Right ventricle myocardium superior (tissue), 1 donor: ENCODE measurements around the gene GALNS. TPM values are rescaled to one million over a fixed set of nuclear protein-coding genes. Genes with fewer than 3 reads are reported as not detected.
"Not testable (repeated sequence)": the region's sequence is repeated elsewhere in the genome, so short reads cannot be mapped to it uniquely, and the experiment has no call there.

Experiments
- ATAC-seq: fragments of 200-7000 bp; cut with Tn5 transposase; one replicate; pipeline ENCODE4 v1.9.1; 2020; ENCODE audit warnings: mild to moderate bottlenecking; ENCODE audit not compliant: poor library complexity
- DNase-seq: peaks from one replicate; pipeline ENCODE4 v3.0.0-alpha.2; 2020
- intact Hi-C: fragments of 100-400 bp; cut with DNase I; formaldehyde crosslinking; loops from one replicate; pipeline ENCODE4 v1.11.2; 2022
- total RNA-seq: library from RNA; stranded (reverse); fragmentation: NEBNext Ultra II Directional; extraction: Animal tissue kit (Norgen Biotek cat#: 25700); gene quantifications from one replicate; pipeline ENCODE4 v1.2.1, GENCODE V29; 2021
- donor health status: DM: no; HTN: yes; CAD: no; lungs with severe emphysema.

The GALNS gene
- total RNA-seq, 1 donor from 2014 or later: 15.9 TPM

- intact Hi-C loops: no loop called here
- no peak for ATAC-seq
- DNase-seq: no peak
These were observed 52.6 kb downstream of the GALNS start for GRCh38 chr16:88804173-88804551.

DNA sequence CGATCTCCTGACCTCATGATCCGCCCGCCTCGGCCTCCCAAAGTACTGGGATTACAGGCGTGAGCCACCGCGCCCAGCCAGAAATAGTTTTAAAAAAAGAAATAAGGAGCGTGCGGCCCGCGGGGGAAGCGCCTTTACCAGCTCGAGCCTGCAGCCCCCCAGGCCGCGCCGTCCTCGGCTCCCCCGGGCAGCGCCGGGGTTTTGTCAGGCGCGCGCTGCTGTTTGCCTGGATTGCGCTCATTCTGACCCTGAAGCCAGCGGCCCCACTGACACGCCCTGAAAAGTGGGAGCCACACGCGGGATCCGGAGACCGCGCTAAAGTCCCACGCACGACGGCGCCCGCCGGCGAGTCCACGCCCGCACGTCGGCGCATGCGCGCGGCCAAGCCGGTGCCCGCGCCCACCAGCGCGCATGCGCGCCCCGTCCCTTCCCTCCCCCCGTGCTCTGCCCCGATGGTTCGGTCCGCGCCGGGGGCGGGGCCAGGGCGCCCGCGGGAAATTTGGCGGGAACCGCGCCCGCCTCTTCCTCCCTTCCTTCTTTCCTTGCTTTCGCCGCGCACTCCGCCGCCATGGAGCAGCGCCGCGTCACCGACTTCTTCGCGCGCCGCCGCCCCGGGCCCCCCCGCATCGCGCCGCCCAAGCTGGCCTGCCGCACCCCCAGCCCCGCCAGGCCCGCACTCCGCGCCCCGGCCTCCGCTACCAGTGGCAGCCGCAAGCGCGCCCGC lies 53.3 kb downstream of the GALNS start, which contains the start of gene CDT1:
Gene CDT1 (plus strand): TSS at position 526 of the 724 bp plus-strand sequence. CDS start 43 bp downstream, at position 569.
- DNase-seq (peak; percentile 89), ATAC-seq (peak; percentile 84)
- intact Hi-C loops: no loop called here

DNA sequence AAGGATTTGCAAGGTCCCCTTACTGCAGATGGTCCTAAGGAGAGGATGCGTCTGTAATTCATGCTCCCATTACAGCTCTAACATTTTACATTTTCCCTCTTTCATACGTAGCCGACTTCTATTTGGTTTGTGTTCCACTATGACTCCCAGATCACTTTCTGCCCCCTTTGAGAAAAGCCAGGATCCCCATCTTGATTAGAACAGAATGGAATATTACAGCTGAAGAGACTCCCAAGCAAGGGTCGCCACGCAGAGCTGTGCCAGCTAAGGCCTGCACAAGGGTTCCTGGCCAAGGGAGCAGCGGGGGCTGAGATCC lies 56.5 kb downstream of the GALNS start:
- DNase-seq: no peak
- intact Hi-C loops: no loop called here
- no peak for ATAC-seq

DNA sequence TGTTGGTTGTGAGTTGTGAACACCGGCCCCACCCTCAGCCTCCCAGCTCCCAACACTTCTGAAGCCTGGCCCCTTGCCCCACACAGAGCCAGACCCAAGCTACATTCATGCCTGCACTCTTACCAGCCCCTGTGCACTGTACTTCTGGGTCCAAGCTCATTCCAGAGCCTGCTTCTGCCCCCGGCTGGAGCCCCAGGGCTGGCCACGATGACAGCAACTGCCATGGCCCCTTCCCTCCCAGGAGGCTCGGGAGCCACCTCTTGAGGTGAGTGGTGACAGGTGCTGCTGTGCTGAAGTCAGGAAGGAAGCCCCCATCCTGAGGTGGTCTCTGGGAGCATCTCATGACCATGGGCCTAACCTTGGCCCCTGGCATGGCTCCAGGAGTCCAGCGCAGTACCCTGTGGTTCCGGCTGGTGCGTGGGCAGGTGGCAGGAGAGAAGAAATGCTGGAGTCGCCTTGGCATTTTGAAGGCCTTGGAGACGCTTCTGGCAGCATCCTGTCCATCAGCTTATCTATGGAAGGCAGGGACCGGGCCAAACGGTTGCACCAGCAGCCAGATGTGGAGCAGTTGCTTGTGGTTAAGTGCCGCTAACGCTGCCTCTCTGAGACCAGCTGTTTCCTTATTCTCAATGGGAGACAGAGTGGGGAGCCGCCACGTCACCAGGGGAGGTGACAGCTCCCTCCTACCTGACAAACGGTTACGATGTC lies 57.0 kb downstream of the GALNS start:
- intact Hi-C loops: no loop called here
- DNase-seq (no peak), ATAC-seq (no peak)

- intact Hi-C loops: no loop called here
- ATAC-seq (no peak), DNase-seq (no peak)
These were observed 57.8 kb downstream of the GALNS start for GRCh38 chr16:88798772-88799455.

- ATAC-seq (no peak), DNase-seq (no peak)
- intact Hi-C loops: no loop called here
These were observed 58.7 kb downstream of the GALNS start for GRCh38 chr16:88798073-88798472.

DNA sequence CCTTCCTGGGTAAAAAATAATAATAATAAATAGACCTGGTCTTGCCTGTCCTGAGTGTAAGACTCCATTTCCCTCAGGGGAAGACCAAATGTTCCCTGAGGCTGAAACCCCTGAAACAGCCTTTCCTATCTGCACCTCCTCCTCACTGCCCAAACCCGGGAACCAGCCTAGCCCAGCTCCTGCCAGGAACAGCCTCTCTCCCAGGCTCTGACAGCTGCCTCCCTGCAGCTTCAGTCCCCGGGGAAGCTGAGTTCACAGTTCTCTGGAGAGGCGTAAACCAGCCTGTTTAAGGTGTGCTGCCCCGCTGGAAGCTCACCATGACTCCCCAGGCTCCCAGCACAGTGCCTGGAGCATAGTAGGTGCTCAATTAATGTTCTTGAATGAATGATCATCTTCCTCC lies 60.5 kb downstream of the GALNS start:
- ATAC-seq (no peak), DNase-seq (no peak)
- intact Hi-C loops: no loop called here

- intact Hi-C loops: no loop called here
- ATAC-seq (no peak), DNase-seq (no peak)
These were observed 63.3 kb downstream of the GALNS start for GRCh38 chr16:88793251-88793954.

- ATAC-seq (no peak), DNase-seq (no peak)
- intact Hi-C loops: no loop called here
These were observed 64.0 kb downstream of the GALNS start for GRCh38 chr16:88792668-88793250.

DNA sequence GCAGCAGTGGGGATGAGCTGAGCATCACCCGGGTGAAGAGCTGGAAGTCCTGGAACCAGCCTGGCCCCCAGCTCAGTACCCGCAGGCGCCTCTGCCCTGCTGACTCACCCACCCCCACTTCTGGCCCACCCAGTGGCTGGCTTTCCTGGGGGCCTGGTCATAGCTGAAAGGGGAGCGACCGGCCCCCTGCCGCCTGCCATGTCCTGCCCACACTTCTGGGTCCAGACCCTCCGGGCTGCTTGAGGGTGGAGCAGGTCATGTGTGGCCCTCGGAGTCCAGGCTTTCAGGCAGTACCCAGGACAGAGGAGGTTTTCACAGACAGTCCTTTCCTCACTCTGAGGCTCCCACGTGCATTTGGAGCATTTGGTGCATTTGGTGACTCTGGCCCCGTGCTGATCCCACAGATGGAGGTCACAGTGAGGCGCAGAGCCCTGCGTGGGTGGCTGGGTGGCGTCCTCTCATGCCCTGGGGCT lies 64.6 kb downstream of the GALNS start:
- no peak for ATAC-seq
- no peak for DNase-seq
- intact Hi-C loops: no loop called here

DNA sequence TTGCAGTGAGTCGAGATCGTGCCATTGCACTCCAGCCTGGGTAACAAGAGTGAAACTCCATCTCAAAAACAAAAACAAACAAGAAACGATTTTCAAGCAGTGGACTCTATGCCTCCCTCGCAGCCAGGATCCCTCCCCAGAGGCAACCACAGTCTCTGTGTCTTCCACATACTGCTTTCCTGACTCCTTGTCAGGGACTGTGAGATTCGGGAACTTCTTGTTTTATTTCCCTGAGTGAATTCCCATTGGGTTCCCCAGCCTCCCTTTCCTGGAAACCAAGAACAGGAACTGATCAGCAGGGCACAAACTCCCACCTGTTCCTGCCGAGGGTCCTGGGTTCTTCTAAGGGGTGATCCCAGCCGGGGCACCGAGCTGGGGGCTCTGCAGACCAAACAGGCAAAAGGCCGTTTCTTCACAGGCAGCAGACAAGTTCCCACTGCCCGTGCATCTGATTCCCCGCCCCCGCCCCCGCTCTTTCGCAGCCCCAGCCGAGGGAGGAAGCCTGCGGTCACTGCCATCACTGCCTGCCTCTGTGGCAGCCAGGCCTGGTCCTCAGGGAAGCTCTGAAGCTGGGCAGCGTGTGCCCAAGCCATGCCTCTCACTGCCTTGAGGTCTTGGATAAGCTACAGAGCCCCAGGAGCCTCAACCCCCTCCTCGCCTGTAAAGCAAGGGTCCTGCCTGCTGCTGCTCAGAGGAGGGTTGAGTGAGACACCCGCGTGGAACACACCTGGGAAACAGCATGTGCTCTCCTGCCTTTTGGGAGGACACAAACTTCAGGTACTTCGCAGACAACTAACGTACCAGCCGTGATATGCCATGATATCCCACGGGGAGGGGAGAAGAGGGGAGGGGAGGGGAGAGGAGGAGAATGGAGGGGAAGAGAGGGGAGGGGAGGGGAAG lies 66.2 kb downstream of the GALNS start:
- peak; percentile 75 for DNase-seq
- intact Hi-C loops: no loop called here
- ATAC-seq: peak; percentile 67

DNA sequence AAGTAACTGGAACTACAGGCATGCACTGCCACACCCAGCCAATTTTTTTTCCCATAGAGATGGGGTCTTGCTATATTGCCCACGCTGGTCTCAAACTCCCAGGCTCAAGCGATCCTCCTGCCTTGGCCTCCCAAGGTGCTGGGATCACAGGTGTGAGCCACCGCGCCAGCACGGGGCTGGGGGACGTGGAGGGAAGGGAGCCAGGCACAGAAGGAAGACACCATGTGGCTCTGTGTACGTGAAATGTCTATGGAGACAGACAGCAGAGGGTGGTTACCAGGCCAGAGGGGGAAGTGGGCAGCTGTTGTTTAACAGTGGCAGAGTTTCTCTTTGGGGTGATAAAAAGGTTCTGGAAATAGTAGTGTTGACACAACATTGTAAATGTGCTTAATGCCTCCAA lies 67.2 kb downstream of the GALNS start:
- DNase-seq (no peak), ATAC-seq (no peak)
- intact Hi-C loops: no loop called here

DNA sequence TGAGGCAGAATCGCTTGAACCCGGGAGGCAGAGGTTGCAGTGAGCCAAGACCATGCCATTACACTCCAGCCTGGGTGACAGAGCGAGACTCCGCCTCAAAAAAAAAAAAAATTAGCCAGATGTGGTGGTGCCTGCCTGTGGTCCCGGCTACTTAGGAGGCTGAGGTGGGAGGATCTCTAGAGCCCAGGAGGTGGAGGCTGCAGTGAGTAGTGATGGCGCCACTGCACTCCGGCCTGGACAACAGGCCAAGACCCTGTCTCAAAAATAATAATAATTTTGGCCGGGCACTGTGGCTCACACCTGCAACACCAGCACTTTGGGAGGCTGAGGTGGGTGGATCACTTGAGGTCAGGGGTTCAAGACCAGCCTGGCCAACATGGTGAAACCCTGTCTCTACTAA lies 68.0 kb downstream of the GALNS start:
- DNase-seq, ATAC-seq, intact Hi-C loops: not testable (repeated sequence)

DNA sequence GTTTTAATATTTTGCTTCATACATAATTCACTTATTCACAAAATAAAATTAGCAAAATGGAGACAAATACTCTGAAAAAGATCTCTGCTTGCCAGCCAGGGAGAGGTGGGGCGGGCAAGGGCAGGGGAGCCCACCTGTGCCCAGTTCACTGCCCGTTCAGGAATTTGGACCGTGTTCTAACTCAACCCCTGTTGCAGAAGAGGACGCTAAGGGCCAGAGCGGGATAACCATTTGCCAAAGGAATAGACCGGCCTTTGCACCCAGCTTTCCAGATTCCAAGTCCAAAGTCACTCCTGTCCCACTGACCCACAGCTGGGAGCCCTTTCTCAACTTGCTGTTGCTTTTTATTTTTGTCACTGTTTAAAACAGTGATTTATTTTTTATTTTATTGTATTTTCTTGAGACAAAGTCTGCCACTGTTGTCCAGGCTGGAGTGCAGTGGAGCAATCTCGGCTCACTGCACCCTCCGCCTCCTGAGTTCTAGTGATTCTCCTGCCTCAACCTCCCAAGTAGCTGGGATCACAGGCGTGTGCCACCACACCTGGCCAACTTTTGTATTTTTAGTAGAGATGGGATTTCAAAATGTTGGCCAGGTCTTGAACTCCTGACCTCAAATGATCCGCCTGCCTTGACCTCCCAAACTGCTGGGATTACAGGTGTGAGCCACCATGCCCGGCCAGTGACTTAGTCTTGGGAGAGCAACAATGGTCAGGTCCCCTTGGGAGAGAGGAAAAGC lies 69.0 kb downstream of the GALNS start:
- no peak for ATAC-seq
- intact Hi-C loops: no loop called here
- DNase-seq: no peak

DNA sequence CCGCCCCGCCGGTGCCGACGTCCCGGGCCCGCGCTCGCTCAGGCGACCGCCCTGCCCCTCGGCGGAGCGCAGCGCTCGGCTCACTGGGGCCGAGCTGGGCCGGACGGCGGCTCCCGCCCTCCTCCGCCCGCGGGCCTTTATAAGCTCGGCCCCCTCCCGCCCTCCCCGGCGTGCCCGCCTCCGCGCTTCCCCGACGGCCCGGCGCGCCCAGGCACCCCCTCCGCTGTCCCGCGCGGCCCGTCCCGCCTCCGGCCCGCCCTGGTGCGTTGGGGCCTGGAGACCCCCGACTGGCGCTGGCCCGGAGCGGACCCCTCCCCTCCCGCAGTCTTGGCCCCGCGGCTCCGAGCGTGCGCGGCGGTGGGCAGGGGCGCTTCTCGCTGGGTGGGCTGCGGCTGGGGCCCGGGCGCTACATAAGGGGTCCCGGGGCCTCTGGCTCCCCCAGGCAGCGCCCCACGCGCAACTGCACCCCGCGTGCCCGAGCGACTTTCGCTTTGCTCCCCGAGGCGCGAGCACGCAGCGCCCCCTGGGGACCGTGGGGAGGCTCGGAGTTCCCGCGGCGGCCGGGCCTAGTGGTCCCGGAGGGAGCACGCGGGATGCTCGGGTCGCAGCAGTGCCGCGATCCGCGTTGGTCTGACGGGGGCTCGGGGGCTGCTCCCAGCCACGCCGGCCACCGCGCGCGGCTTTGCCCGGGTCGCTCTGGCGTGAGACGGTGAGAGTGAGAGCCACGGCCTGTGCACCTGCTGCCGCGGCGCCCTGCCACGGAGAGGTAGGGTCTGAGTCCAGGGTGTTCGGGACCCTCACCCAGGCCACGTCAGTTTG lies 71.4 kb downstream of the GALNS start, which contains the start of gene PIEZO1:
Gene PIEZO1 (minus strand): TSS at position 115 of the 819 bp plus-strand sequence. CDS start 256 bp downstream, outside the sequence.
- peak; percentile 87 for DNase-seq
- ATAC-seq: peak; percentile 66
- intact Hi-C loops: loop anchor here (2.0 kb wide), 1 partner anchor 41 kb away; no protein-coding TSS in a partner anchor

DNA sequence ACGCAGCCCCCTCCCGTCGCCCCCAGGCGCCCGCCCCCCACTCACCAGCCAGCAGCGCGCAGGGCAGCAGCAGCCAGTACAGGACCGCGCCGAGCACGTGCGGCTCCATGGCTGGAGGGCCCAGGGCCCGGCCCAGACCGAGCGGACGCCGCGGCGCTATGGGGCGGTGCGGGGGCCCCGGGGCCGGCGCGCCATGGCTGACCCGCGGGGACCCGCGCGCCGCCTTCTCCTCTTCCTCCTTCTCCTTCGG lies 72.0 kb downstream of the GALNS start:
- peak; percentile 32 for ATAC-seq
- intact Hi-C loops: loop anchor here (2.0 kb wide), 1 partner anchor 40 kb away; no protein-coding TSS in a partner anchor
- DNase-seq: no peak
